GM23338 (cell line): ENCODE results near the gene COX10. TPM values are rescaled to one million over a fixed set of nuclear protein-coding genes. Genes with fewer than 3 reads are reported as not detected.

Experiments
- ATAC-seq: fragments of 200-7000 bp; cut with Tn5 transposase; 3 replicates; pipeline ENCODE4 v1.9.1; 2020
- DNase-seq: peaks from one replicate; pipeline ENCODE4 v3.0.0-alpha.2; 2015; ENCODE audit warnings: low spot score
- H2AFZ ChIP-seq: fragments of 200-600 bp; sonication (generic); 2 replicates; pipeline ENCODE4 v1.8.0; 2016; ENCODE audit warnings: antibody characterized with exemption, mild to moderate bottlenecking, moderate library complexity
- H3F3A ChIP-seq: fragments of 200-600 bp; sonication (generic); replicated peaks from 2 replicates; pipeline ENCODE4 v1.8.0; 2017; ENCODE audit warnings: antibody characterized with exemption, mixed run types, low read depth
- H3K27ac ChIP-seq: fragments of 200-600 bp; sonication (generic); 2 replicates; pipeline ENCODE4 v1.6.1; 2016; ENCODE audit warnings: low read depth
- H3K27me3 ChIP-seq: fragments of 200-600 bp; sonication (generic); 2 replicates; pipeline ENCODE4 v1.8.0; 2016; ENCODE audit warnings: mild to moderate bottlenecking, mixed run types, moderate library complexity; ENCODE audit not compliant: insufficient read depth
- H3K36me3 ChIP-seq: fragments of 200-600 bp; sonication (generic); 2 replicates; pipeline ENCODE4 v1.8.0; 2016; ENCODE audit warnings: mild to moderate bottlenecking; ENCODE audit not compliant: insufficient read depth
- H3K4me1 ChIP-seq: fragments of 200-600 bp; sonication (generic); 2 replicates; pipeline ENCODE4 v1.8.0; 2016; ENCODE audit warnings: mild to moderate bottlenecking, moderate library complexity; ENCODE audit not compliant: insufficient read depth
- H3K4me2 ChIP-seq: fragments of 200-600 bp; sonication (generic); 2 replicates; pipeline ENCODE4 v1.7.1; 2017; ENCODE audit warnings: mixed run types
- H3K4me3 ChIP-seq: fragments of 200-600 bp; sonication (generic); 2 replicates; pipeline ENCODE4 v1.6.1; 2016; ENCODE audit warnings: mixed run types
- H3K79me2 ChIP-seq: fragments of 200-600 bp; sonication (generic); replicated peaks from 2 replicates; pipeline ENCODE4 v1.8.0; 2017; ENCODE audit warnings: mild to moderate bottlenecking; ENCODE audit not compliant: insufficient read depth
- H3K9me2 ChIP-seq: fragments of 200-600 bp; sonication (generic); 2 replicates; pipeline ENCODE4 v1.8.0; 2017; ENCODE audit not compliant: insufficient read depth
- H4K20me1 ChIP-seq: fragments of 200-600 bp; sonication (generic); replicated peaks from 2 replicates; pipeline ENCODE4 v1.8.0; 2017; ENCODE audit warnings: mild to moderate bottlenecking; ENCODE audit not compliant: insufficient read depth
- H3K27ac Mint-ChIP-seq: 2 replicates; pipeline ENCODE4 v1.8.0; 2020; ENCODE audit warnings: inconsistent platforms, mild to moderate bottlenecking, moderate library complexity, mixed read lengths
- H3K27me3 Mint-ChIP-seq: 3 replicates; pipeline ENCODE4 v1.8.0; 2022; ENCODE audit warnings: low read depth, mild to moderate bottlenecking, moderate library complexity, mixed read lengths, inconsistent platforms; ENCODE audit not compliant: insufficient read depth, poor library complexity
- H3K36me3 Mint-ChIP-seq: 3 replicates; pipeline ENCODE4 v1.8.0; 2021; ENCODE audit warnings: low read depth, mild to moderate bottlenecking, inconsistent platforms, moderate library complexity, mixed read lengths
- H3K4me1 Mint-ChIP-seq: 3 replicates; pipeline ENCODE4 v1.8.0; 2020; ENCODE audit warnings: mild to moderate bottlenecking, inconsistent platforms, mixed read lengths
- H3K4me3 Mint-ChIP-seq: 3 replicates; pipeline ENCODE4 v1.8.0; 2021; ENCODE audit warnings: moderate library complexity, mild to moderate bottlenecking, inconsistent platforms, mixed read lengths
- H3K9me3 Mint-ChIP-seq: 3 replicates; pipeline ENCODE4 v1.8.0; 2020; ENCODE audit warnings: moderate library complexity, mild to moderate bottlenecking, inconsistent platforms, mixed read lengths
- CREB1 ChIP-seq: fragments of 250-450 bp; sonication (Bioruptor Pico); IDR thresholded peaks from 2 replicates; pipeline ENCODE4 v1.5.0; 2020; ENCODE audit warnings: low read depth, mild to moderate bottlenecking, moderate library complexity
- EZH2 ChIP-seq: fragments of 200-600 bp; sonication (generic); IDR thresholded peaks from one replicate; pipeline ENCODE4 v1.8.0; 2017; ENCODE audit warnings: antibody characterized with exemption, mild to moderate bottlenecking, low read depth; ENCODE audit not compliant: unreplicated experiment
- EZH2phosphoT487 ChIP-seq: fragments of 200-600 bp; sonication (generic); IDR thresholded peaks from one replicate; pipeline ENCODE4 v1.8.1; 2018; ENCODE audit warnings: antibody characterized with exemption; ENCODE audit not compliant: unreplicated experiment
- JUNB ChIP-seq: IDR thresholded peaks from one replicate; pipeline ENCODE4 v1.6.1; 2016; ENCODE audit warnings: antibody characterized with exemption; ENCODE audit not compliant: unreplicated experiment
- NANOG ChIP-seq: IDR thresholded peaks from 2 replicates; pipeline ENCODE4 v1.6.1; 2016; ENCODE audit warnings: antibody characterized with exemption, borderline replicate concordance
- POLR2AphosphoS5 ChIP-seq: IDR thresholded peaks from 2 replicates; pipeline ENCODE4 v1.6.1; 2016; ENCODE audit warnings: antibody characterized with exemption, low read depth
- REST ChIP-seq: IDR thresholded peaks from one replicate; pipeline ENCODE4 v1.6.1; 2018; ENCODE audit warnings: antibody characterized with exemption; ENCODE audit not compliant: unreplicated experiment
- STAT1 ChIP-seq: IDR thresholded peaks from one replicate; pipeline ENCODE4 v1.6.1; 2016; ENCODE audit warnings: antibody characterized with exemption; ENCODE audit not compliant: unreplicated experiment
- ZNF114 ChIP-seq: fragments of 250-450 bp; sonication (Bioruptor Pico); IDR thresholded peaks from 2 replicates; pipeline ENCODE4 v1.5.0; 2020; ENCODE audit warnings: mild to moderate bottlenecking, moderate library complexity
- ZNF331 ChIP-seq: fragments of 250-450 bp; sonication (Bioruptor Pico); IDR thresholded peaks from 2 replicates; pipeline ENCODE4 v1.5.0; 2020; ENCODE audit warnings: low read depth, mild to moderate bottlenecking, moderate library complexity
- ZNF462 ChIP-seq: fragments of 250-450 bp; sonication (Bioruptor Pico); IDR thresholded peaks from 2 replicates; pipeline ENCODE4 v1.5.0; 2020; ENCODE audit warnings: mild to moderate bottlenecking, moderate library complexity
- polyA plus RNA-seq: library from polyadenylated mRNA; unstranded; fragments of >200 nt; fragmentation: Nextera tagmentation; extraction: Ambion mirVana; gene quantifications from 2 replicates; pipeline ENCODE4 v1.2.1, GENCODE V29; 2016
- total RNA-seq: library from RNA; depleted of rRNA; stranded (reverse); fragments of >200 nt; shearing (Covaris generic); gene quantifications from 2 replicates; pipeline ENCODE4 v1.2.3, GENCODE V29; 2014

Gene COX10
- total and polyA plus RNA-seq, 2 experiments from 2014 or later, result 25.7 to 46.6 TPM

- H3K9me3 Mint-ChIP-seq, result no peaks in the 10 kb centered on the region
Measured at GRCh38 chr17:14060706-14061105, 8.6 kb upstream of the COX10 start.

GRCh38 chr17:14061666-14062560 lies 7.4 kb upstream of the COX10 start:
- Histone ChIP-seq H3K36me3 (peaks cover 5% of the 10 kb centered on the region; the same call in 1 of the 2 replicates), H3K9me2 (no peaks in the 10 kb centered on the region), H3K4me1 (no peaks in the 10 kb centered on the region), H2AFZ (no peak overlapping the region), H4K20me1 (0 out of 2 replicates have a peak, but pooled peaks cover 9% of the 10 kb centered on the region), H3K27me3 (no peaks in the 10 kb centered on the region), H3K4me2 (no peak overlapping the region), H3F3A (no peaks in the 10 kb centered on the region), H3K79me2 (peaks cover 4% of the 10 kb centered on the region), H3K27ac (no peak overlapping the region), H3K4me3 (no peak overlapping the region)
- Mint-ChIP-seq H3K27ac (no peak overlapping the region), H3K36me3 (peaks cover 26% of the 10 kb centered on the region; the same call in 2 of the 3 replicates), H3K27me3 (no peaks in the 10 kb centered on the region), H3K4me1 (no peaks in the 10 kb centered on the region), H3K4me3 (no peak overlapping the region), H3K9me3 (peaks cover 9% of the 10 kb centered on the region; the same call in 2 of the 3 replicates)
- DNase-seq (peak; percentile 7), ATAC-seq (no peak)
- no peak for TF ChIP-seq ZNF331 (CRISPR knock-in tag)
- TF ChIP-seq EZH2, result no peak
- TF ChIP-seq REST, result no peak
- TF ChIP-seq ZNF462 (CRISPR knock-in tag), result no peak
- TF ChIP-seq ZNF114 (CRISPR knock-in tag), result no peak
- TF ChIP-seq POLR2AphosphoS5, result no peak
- TF ChIP-seq EZH2phosphoT487, result no peak
- no peak for TF ChIP-seq NANOG
- TF ChIP-seq STAT1, result no peak
- TF ChIP-seq CREB1 (CRISPR knock-in tag), result no peak
- no peak for TF ChIP-seq JUNB

More at GRCh38 chr17:14060706-14061105, 8.6 kb upstream of the COX10 start:
- peaks cover 20% of the 10 kb centered on the region; the same call in 2 of the 3 replicates for H3K36me3 Mint-ChIP-seq
- TF ChIP-seq EZH2phosphoT487, result no peak
- Histone ChIP-seq H3K4me1 (no peaks in the 10 kb centered on the region), H3K36me3 (0 out of 2 replicates have a peak, but pooled peaks cover 5% of the 10 kb centered on the region), H2AFZ (no peak overlapping the region), H3K27me3 (no peaks in the 10 kb centered on the region), H4K20me1 (0 out of 2 replicates have a peak, but pooled peaks cover 9% of the 10 kb centered on the region), H3K9me2 (no peaks in the 10 kb centered on the region), H3K27ac (no peak overlapping the region), H3K4me2 (no peak overlapping the region), H3K4me3 (no peak overlapping the region), H3F3A (no peaks in the 10 kb centered on the region), H3K79me2 (no peaks in the 10 kb centered on the region; the same call in 1 of the 2 replicates)
- ATAC-seq, result no peak
- H3K4me3 Mint-ChIP-seq, result no peak overlapping the region
- H3K27ac Mint-ChIP-seq, result no peak overlapping the region
- no peak for DNase-seq
- H3K4me1 Mint-ChIP-seq, result no peaks in the 10 kb centered on the region
- H3K27me3 Mint-ChIP-seq, result no peaks in the 10 kb centered on the region
